Measurements from ENCODE around the gene TNIP1. TPM values are rescaled to one million over a fixed set of nuclear protein-coding genes. Genes with fewer than 3 reads are reported as not detected.

The TNIP1 gene
- total RNA-seq, 1 experiment from 2014 or later = 342 TPM

- no peak overlapping the region for H3K4me3 Mint-ChIP-seq (ENCODE audit: unreplicated experiment)
- TF ChIP-seq, protein P1, sequence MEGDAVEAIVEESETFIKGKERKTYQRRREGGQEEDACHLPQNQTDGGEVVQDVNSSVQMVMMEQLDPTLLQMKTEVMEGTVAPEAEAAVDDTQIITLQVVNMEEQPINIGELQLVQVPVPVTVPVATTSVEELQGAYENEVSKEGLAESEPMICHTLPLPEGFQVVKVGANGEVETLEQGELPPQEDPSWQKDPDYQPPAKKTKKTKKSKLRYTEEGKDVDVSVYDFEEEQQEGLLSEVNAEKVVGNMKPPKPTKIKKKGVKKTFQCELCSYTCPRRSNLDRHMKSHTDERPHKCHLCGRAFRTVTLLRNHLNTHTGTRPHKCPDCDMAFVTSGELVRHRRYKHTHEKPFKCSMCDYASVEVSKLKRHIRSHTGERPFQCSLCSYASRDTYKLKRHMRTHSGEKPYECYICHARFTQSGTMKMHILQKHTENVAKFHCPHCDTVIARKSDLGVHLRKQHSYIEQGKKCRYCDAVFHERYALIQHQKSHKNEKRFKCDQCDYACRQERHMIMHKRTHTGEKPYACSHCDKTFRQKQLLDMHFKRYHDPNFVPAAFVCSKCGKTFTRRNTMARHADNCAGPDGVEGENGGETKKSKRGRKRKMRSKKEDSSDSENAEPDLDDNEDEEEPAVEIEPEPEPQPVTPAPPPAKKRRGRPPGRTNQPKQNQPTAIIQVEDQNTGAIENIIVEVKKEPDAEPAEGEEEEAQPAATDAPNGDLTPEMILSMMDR (IDR thresholded peaks at IDR 0.05; ENCODE audit: unreplicated experiment) = no peak
- no peak overlapping the region for H3K27ac Mint-ChIP-seq (ENCODE audit: low read depth, unreplicated experiment)
- CTCF ChIA-PET = interaction anchor here (0.5 to 16.9 kb wide), 14 partner anchors 14 to 241 kb away, joined by 3 to 394 read pairs (median 5); no protein-coding TSS in a partner anchor
- no peaks in the 10 kb centered on the region for H3K4me1 Mint-ChIP-seq (ENCODE audit: insufficient read depth, unreplicated experiment)
- no TSS peak for BruUV-seq (replicated peaks)
- DNase-seq (ENCODE audit: unreplicated experiment) = peak; percentile 31
- intact Hi-C loops (cut with micrococcal nuclease) = loop anchor here (10.0 kb wide), 1 partner anchor 525 kb away; no protein-coding TSS in a partner anchor
- H3K27me3 Mint-ChIP-seq (ENCODE audit: insufficient read depth, unreplicated experiment) = no peaks in the 10 kb centered on the region
- no peaks in the 10 kb centered on the region for H3K9me3 Mint-ChIP-seq (ENCODE audit: unreplicated experiment)
- no peaks in the 10 kb centered on the region for H3K36me3 Mint-ChIP-seq (ENCODE audit: insufficient read depth, unreplicated experiment)
- POLR2A ChIA-PET = interaction anchor here (0.6 kb wide), 1 partner anchor 115 kb away, joined by 3 read pairs; no protein-coding TSS in a partner anchor
Measured at GRCh38 chr5:150999704-151000442, 81.0 kb downstream of the TNIP1 start.

DNA sequence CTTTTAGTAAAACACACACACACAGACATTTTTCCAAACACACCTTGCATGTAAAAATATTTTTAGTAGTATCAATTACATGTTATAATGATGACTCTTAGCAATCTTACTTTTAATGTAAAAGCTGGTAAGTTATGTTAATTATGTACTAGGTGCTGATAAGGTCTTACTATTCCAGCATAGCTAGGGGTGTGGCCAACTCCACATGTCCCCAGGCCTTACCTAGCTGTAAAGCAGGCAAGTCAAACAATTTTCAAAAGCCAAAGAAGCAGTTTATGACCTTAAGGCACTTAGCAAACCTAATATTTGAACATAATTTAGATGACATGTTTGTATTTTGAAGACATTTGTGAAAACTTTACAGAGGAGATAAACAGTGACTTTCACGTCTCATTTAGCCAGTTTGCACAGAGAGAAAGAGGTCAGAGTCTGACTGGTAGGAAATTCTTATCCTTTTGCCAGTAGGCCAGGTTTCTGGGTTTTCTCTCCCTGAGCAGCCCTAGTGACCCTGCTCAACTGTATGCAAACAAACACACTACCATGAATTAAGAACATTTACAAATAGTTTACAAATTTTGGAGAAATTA, 86.9 kb downstream of the TNIP1 start:
- H3K4me1 Mint-ChIP-seq (ENCODE audit: insufficient read depth, unreplicated experiment) = no peaks in the 10 kb centered on the region
- no TSS peak for BruUV-seq (replicated peaks)
- no peaks in the 10 kb centered on the region for H3K36me3 Mint-ChIP-seq (ENCODE audit: insufficient read depth, unreplicated experiment)
- no peaks in the 10 kb centered on the region for H3K27me3 Mint-ChIP-seq (ENCODE audit: insufficient read depth, unreplicated experiment)
- H3K4me3 Mint-ChIP-seq (ENCODE audit: unreplicated experiment) = no peak overlapping the region
- ChIA-PET CTCF (interaction anchor here (2.2 to 16.9 kb wide), 2 partner anchors 54 to 121 kb away, joined by 12 to 394 read pairs; no protein-coding TSS in a partner anchor), POLR2A (interaction anchor here (0.6 kb wide), 1 partner anchor 19 kb away, joined by 4 read pairs; no protein-coding TSS in a partner anchor)
- TF ChIP-seq, protein P1 (IDR thresholded peaks at IDR 0.05; ENCODE audit: unreplicated experiment) = no peak
- peaks cover 17% of the 10 kb centered on the region for H3K9me3 Mint-ChIP-seq (ENCODE audit: unreplicated experiment)
- intact Hi-C loops (cut with micrococcal nuclease) = no loop called here
- no peak for DNase-seq (ENCODE audit: unreplicated experiment)
- H3K27ac Mint-ChIP-seq (ENCODE audit: low read depth, unreplicated experiment) = no peak overlapping the region

- H3K36me3 Mint-ChIP-seq (ENCODE audit: insufficient read depth, unreplicated experiment) = no peaks in the 10 kb centered on the region
- H3K27me3 Mint-ChIP-seq (ENCODE audit: insufficient read depth, unreplicated experiment) = no peaks in the 10 kb centered on the region
- TF ChIP-seq, protein P1 (IDR thresholded peaks at IDR 0.05; ENCODE audit: unreplicated experiment) = no peak
- H3K9me3 Mint-ChIP-seq (ENCODE audit: unreplicated experiment) = peaks cover 17% of the 10 kb centered on the region
- intact Hi-C loops (cut with micrococcal nuclease) = no loop called here
- CTCF ChIA-PET = interaction anchor here (16.9 kb wide), 1 partner anchor 121 kb away, joined by 394 read pairs; no protein-coding TSS in a partner anchor
- POLR2A ChIA-PET = interaction anchor here (0.6 kb wide), 1 partner anchor 20 kb away, joined by 4 read pairs; no protein-coding TSS in a partner anchor
- no peak overlapping the region for H3K4me3 Mint-ChIP-seq (ENCODE audit: unreplicated experiment)
- no peaks in the 10 kb centered on the region for H3K4me1 Mint-ChIP-seq (ENCODE audit: insufficient read depth, unreplicated experiment)
- no TSS peak for BruUV-seq (replicated peaks)
- H3K27ac Mint-ChIP-seq (ENCODE audit: low read depth, unreplicated experiment) = no peak overlapping the region
- no peak for DNase-seq (ENCODE audit: unreplicated experiment)
Measured at GRCh38 chr5:150993422-150993821, 87.4 kb downstream of the TNIP1 start.

- intact Hi-C loops (cut with micrococcal nuclease) = no loop called here
- H3K4me3 Mint-ChIP-seq (ENCODE audit: unreplicated experiment) = no peak overlapping the region
- BruUV-seq (replicated peaks) = no TSS peak
- H3K27ac Mint-ChIP-seq (ENCODE audit: low read depth, unreplicated experiment) = no peak overlapping the region
- POLR2A ChIA-PET = no interaction called here
- no peaks in the 10 kb centered on the region for H3K4me1 Mint-ChIP-seq (ENCODE audit: insufficient read depth, unreplicated experiment)
- DNase-seq (ENCODE audit: unreplicated experiment) = no peak
- no peaks in the 10 kb centered on the region for H3K27me3 Mint-ChIP-seq (ENCODE audit: insufficient read depth, unreplicated experiment)
- peaks cover 17% of the 10 kb centered on the region for H3K9me3 Mint-ChIP-seq (ENCODE audit: unreplicated experiment)
- CTCF ChIA-PET = interaction anchor here (16.9 kb wide), 1 partner anchor 122 kb away, joined by 394 read pairs; no protein-coding TSS in a partner anchor
- TF ChIP-seq, protein P1 (IDR thresholded peaks at IDR 0.05; ENCODE audit: unreplicated experiment) = no peak
- no peaks in the 10 kb centered on the region for H3K36me3 Mint-ChIP-seq (ENCODE audit: insufficient read depth, unreplicated experiment)
Measured at GRCh38 chr5:150992705-150993104, 88.1 kb downstream of the TNIP1 start.
